Measurements from ENCODE around the gene SDSL.

DNA sequence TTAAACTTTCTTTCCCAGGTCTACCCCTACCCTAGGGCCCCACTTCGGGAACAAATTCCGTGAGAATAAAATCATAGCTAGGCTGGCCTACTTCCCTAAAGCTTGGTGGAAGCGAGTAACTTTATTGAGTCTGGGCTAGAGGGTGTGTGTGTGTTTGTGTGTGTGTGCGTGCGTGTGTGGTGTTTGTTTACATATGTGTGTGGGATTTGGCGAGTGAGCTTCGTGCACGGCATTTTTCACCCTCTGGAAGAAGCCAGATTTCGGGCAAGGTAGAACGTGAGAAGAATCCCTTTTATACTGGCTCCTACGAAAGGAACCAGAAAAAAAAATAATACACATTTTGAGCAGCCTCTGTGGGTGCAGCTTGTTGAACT lies 57.0 kb downstream of the SDSL start:
- TF ChIP-seq, protein P1, sequence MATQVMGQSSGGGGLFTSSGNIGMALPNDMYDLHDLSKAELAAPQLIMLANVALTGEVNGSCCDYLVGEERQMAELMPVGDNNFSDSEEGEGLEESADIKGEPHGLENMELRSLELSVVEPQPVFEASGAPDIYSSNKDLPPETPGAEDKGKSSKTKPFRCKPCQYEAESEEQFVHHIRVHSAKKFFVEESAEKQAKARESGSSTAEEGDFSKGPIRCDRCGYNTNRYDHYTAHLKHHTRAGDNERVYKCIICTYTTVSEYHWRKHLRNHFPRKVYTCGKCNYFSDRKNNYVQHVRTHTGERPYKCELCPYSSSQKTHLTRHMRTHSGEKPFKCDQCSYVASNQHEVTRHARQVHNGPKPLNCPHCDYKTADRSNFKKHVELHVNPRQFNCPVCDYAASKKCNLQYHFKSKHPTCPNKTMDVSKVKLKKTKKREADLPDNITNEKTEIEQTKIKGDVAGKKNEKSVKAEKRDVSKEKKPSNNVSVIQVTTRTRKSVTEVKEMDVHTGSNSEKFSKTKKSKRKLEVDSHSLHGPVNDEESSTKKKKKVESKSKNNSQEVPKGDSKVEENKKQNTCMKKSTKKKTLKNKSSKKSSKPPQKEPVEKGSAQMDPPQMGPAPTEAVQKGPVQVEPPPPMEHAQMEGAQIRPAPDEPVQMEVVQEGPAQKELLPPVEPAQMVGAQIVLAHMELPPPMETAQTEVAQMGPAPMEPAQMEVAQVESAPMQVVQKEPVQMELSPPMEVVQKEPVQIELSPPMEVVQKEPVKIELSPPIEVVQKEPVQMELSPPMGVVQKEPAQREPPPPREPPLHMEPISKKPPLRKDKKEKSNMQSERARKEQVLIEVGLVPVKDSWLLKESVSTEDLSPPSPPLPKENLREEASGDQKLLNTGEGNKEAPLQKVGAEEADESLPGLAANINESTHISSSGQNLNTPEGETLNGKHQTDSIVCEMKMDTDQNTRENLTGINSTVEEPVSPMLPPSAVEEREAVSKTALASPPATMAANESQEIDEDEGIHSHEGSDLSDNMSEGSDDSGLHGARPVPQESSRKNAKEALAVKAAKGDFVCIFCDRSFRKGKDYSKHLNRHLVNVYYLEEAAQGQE (IDR thresholded peaks at IDR 0.05; ENCODE audit: insufficient read depth in 1 of 2, low read depth in 2 of 2, low read length in 2 of 2) = no peak
- no peak for TF ChIP-seq POLR2AphosphoS5 (IDR thresholded peaks at IDR 0.05; ENCODE audit: low read depth, low read length)
- no peak for TF ChIP-seq SIN3A (IDR thresholded peaks at IDR 0.05; ENCODE audit: borderline replicate concordance, insufficient read depth, low read length)
- no peak for TF ChIP-seq TAF1 (IDR thresholded peaks at IDR 0.05; ENCODE audit: borderline replicate concordance, insufficient read depth, low read length)
